Ascending aorta (tissue), 2 donors: ENCODE data around the gene INPP5E. TPM values are rescaled to one million over a fixed set of nuclear protein-coding genes. Genes with fewer than 3 reads are reported as not detected.
A peak's percentile ranks its signal among the peaks of the same experiment; 100 is the strongest.

Experiments
- DNase-seq, 2 donors: peaks; one replicate each; pipeline ENCODE4 v3.0.0-alpha.2; 2019; ENCODE audit warnings: low spot score in 2 of 2
- H3K27ac ChIP-seq, 2 donors: fragments of 200-600 bp; sonication (generic); one replicate each; pipeline ENCODE4 v1.5.1; 2016 to 2017; ENCODE audit warnings: mild to moderate bottlenecking in 1 of 2
- H3K27me3 ChIP-seq: fragments of 200-600 bp; sonication (generic); one replicate; pipeline ENCODE4 v1.5.1; 2017
- H3K36me3 ChIP-seq, 2 donors: fragments of 200-600 bp; sonication (generic); one replicate each; pipeline ENCODE4 v1.5.1; 2016
- H3K4me1 ChIP-seq, 2 donors: fragments of 200-600 bp; sonication (generic); one replicate each; pipeline ENCODE4 v1.5.1; 2016 to 2017; ENCODE audit warnings: mild to moderate bottlenecking in 1 of 2
- H3K4me3 ChIP-seq, 2 donors: fragments of 200-600 bp; sonication (generic); one replicate each; pipeline ENCODE4 v1.5.1; 2016 to 2017; ENCODE audit warnings: mild to moderate bottlenecking in 1 of 2
- H3K9me3 ChIP-seq, 2 donors: fragments of 200-600 bp; sonication (generic); one replicate each; pipeline ENCODE4 v1.5.1; 2016
- CTCF ChIP-seq, 3 experiments: fragments of 200-600 bp in 2 of 3; fragments of 450-650 bp in 1 of 3; sonication (generic) in 2 of 3; IDR thresholded peaks; one replicate each; pipeline ENCODE4 v1.5.1; 2016 to 2019; ENCODE audit warnings: antibody characterized with exemption in 3 of 3, mild to moderate bottlenecking in 1 of 3, moderate library complexity in 1 of 3
- intact Hi-C: fragments of 100-400 bp; cut with DNase I; formaldehyde crosslinking; loops from one replicate; pipeline ENCODE4 v1.15.1; 2023
- total RNA-seq: library from RNA; depleted of rRNA; stranded (reverse); fragments of >200 nt; gene quantifications from one replicate; pipeline ENCODE4 v1.1.0, GENCODE V29; 2016

INPP5E gene
- total RNA-seq, 1 donor from 2014 or later = 20.2 TPM

GRCh38 chr9:136437430-136437829 is 2.2 kb downstream of the INPP5E start:
- Histone ChIP-seq H3K27ac (no peak overlapping the region), H3K36me3 (peaks cover 17 to 30% of the 10 kb centered on the region in 2 donors), H3K4me1 (peaks cover 14 to 15% of the 10 kb centered on the region in 2 donors)

GRCh38 chr9:136436055-136436634 is 3.5 kb downstream of the INPP5E start:
- Histone ChIP-seq H3K27me3 (no peaks in the 10 kb centered on the region), H3K4me1 (peaks cover 14 to 15% of the 10 kb centered on the region in 2 donors), H3K4me3 (no peak overlapping the region), H3K36me3 (peaks cover 13 to 23% of the 10 kb centered on the region in 2 donors), H3K9me3 (no peaks in the 10 kb centered on the region), H3K27ac (no peak overlapping the region)
- intact Hi-C loops = no loop called here
- TF ChIP-seq CTCF (IDR thresholded peaks at IDR 0.05) = no peak
- no peak for DNase-seq

More at GRCh38 chr9:136437430-136437829, 2.2 kb downstream of the INPP5E start:
- intact Hi-C loops = no loop called here
- TF ChIP-seq CTCF (IDR thresholded peaks at IDR 0.05) = no peak
- Histone ChIP-seq H3K27me3 (no peaks in the 10 kb centered on the region), H3K9me3 (no peaks in the 10 kb centered on the region), H3K4me3 (peak overlapping the region in 1 of 2 donors; percentile 83)
- no peak for DNase-seq

- H3K36me3 ChIP-seq = peaks cover 16 to 27% of the 10 kb centered on the region in 2 donors
- H3K27me3 ChIP-seq = no peaks in the 10 kb centered on the region
- no peak for DNase-seq
- no peaks in the 10 kb centered on the region for H3K9me3 ChIP-seq
- no peak overlapping the region for H3K4me3 ChIP-seq
- no peak overlapping the region for H3K27ac ChIP-seq
- intact Hi-C loops = no loop called here
- H3K4me1 ChIP-seq = peaks cover 11 to 12% of the 10 kb centered on the region in 2 donors
- TF ChIP-seq CTCF (IDR thresholded peaks at IDR 0.05) = no peak
Observed at GRCh38 chr9:136434580-136435169, 5.0 kb downstream of the INPP5E start.

GRCh38 chr9:136433849-136434579 is 5.6 kb downstream of the INPP5E start:
- Histone ChIP-seq H3K4me3 (no peak overlapping the region), H3K27ac (no peak overlapping the region), H3K27me3 (no peaks in the 10 kb centered on the region), H3K36me3 (peaks cover 21 to 33% of the 10 kb centered on the region in 2 donors), H3K9me3 (no peaks in the 10 kb centered on the region), H3K4me1 (peaks cover 11 to 12% of the 10 kb centered on the region in 2 donors)
- intact Hi-C loops = no loop called here
- no peak for TF ChIP-seq CTCF (IDR thresholded peaks at IDR 0.05)
- DNase-seq = no peak

- Histone ChIP-seq H3K4me3 (no peak overlapping the region), H3K9me3 (no peaks in the 10 kb centered on the region), H3K36me3 (peaks cover 24 to 37% of the 10 kb centered on the region in 2 donors), H3K27me3 (no peaks in the 10 kb centered on the region), H3K27ac (no peak overlapping the region), H3K4me1 (peaks cover 7 to 10% of the 10 kb centered on the region in 2 donors)
- DNase-seq = no peak
- no peak for TF ChIP-seq CTCF (IDR thresholded peaks at IDR 0.05)
- intact Hi-C loops = no loop called here
Observed at GRCh38 chr9:136433043-136433715, 6.5 kb downstream of the INPP5E start.
